WERI-Rb-1 (cell line): Measurements from ENCODE around the gene C2orf68.
"Not testable (repeated sequence)": the region's sequence is repeated elsewhere in the genome, so short reads cannot be mapped to it uniquely, and the experiment has no call there.

Source experiments
- DNase-seq: peaks from one replicate; pipeline ENCODE4 v3.0.0-alpha.2; 2020
- H3K27ac ChIP-seq: fragments of 250-450 bp; sonication (Bioruptor Pico); 2 replicates; pipeline ENCODE4 v1.5.1; 2020; ENCODE audit warnings: mild to moderate bottlenecking, moderate library complexity
- H3K27me3 ChIP-seq: fragments of 250-450 bp; sonication (Bioruptor Pico); 2 replicates; pipeline ENCODE4 v1.5.1; 2021; ENCODE audit warnings: mild to moderate bottlenecking, low read depth, moderate library complexity; ENCODE audit not compliant: insufficient read depth, severe bottlenecking
- H3K36me3 ChIP-seq: fragments of 250-450 bp; sonication (Bioruptor Pico); 2 replicates; pipeline ENCODE4 v1.5.1; 2020; ENCODE audit warnings: mild to moderate bottlenecking, moderate library complexity
- H3K4me3 ChIP-seq: 2 replicates; pipeline ENCODE4 v1.5.1; 2011; ENCODE audit warnings: low read depth, mild to moderate bottlenecking, control low read depth, low read length
- H3K9me3 ChIP-seq: fragments of 250-450 bp; sonication (Bioruptor Pico); 2 replicates; pipeline ENCODE4 v1.5.1; 2021; ENCODE audit warnings: mild to moderate bottlenecking, moderate library complexity; ENCODE audit not compliant: severe bottlenecking
- CTCF ChIP-seq: IDR thresholded peaks from 2 replicates; pipeline ENCODE4 v1.5.1; 2011; ENCODE audit warnings: low read depth, mild to moderate bottlenecking, control low read depth, inconsistent platforms, low read length

C2orf68 gene

GRCh38 chr2:85621338-85621737 lies 9.5 kb upstream of the C2orf68 start:
- no peak for TF ChIP-seq CTCF
- Histone ChIP-seq H3K27me3 (no peaks in the 10 kb centered on the region), H3K36me3 (peaks cover 83% of the 10 kb centered on the region), H3K9me3 (no peaks in the 10 kb centered on the region), H3K27ac (no peak overlapping the region), H3K4me3 (no peak overlapping the region)
- no peak for DNase-seq

- TF ChIP-seq CTCF, result no peak
- no peak for DNase-seq
- no peaks in the 10 kb centered on the region for H3K27me3 ChIP-seq
- H3K4me3 ChIP-seq, result no peak overlapping the region
- no peak overlapping the region for H3K27ac ChIP-seq
- no peaks in the 10 kb centered on the region for H3K9me3 ChIP-seq
- H3K36me3 ChIP-seq, result peaks cover 67% of the 10 kb centered on the region
Observed at GRCh38 chr2:85619617-85620016, 7.8 kb upstream of the C2orf68 start.

GRCh38 chr2:85617723-85618122 lies 5.9 kb upstream of the C2orf68 start:
- not testable (repeated sequence) for H3K9me3 ChIP-seq, H3K27me3 ChIP-seq, H3K27ac ChIP-seq, DNase-seq, H3K4me3 ChIP-seq
- H3K36me3 ChIP-seq, result peaks cover 51% of the 10 kb centered on the region

- H3K27me3 ChIP-seq, result no peaks in the 10 kb centered on the region
- no peak overlapping the region for H3K4me3 ChIP-seq
- no peak for TF ChIP-seq CTCF
- peaks cover 29% of the 10 kb centered on the region for H3K36me3 ChIP-seq
- no peaks in the 10 kb centered on the region for H3K9me3 ChIP-seq
- DNase-seq, result no peak
- peak overlapping the region; percentile 96 for H3K27ac ChIP-seq
Observed at GRCh38 chr2:85615413-85615728, 3.5 kb upstream of the C2orf68 start.

- not testable (repeated sequence) for H3K9me3 ChIP-seq, DNase-seq, H3K27me3 ChIP-seq, H3K27ac ChIP-seq, H3K4me3 ChIP-seq
- H3K36me3 ChIP-seq, result peaks cover 28% of the 10 kb centered on the region
Observed at GRCh38 chr2:85614757-85615156, 2.9 kb upstream of the C2orf68 start.

- peak; percentile 79 for DNase-seq
- no peaks in the 10 kb centered on the region for H3K9me3 ChIP-seq
- peaks cover 27% of the 10 kb centered on the region for H3K36me3 ChIP-seq
- H3K27me3 ChIP-seq, result no peaks in the 10 kb centered on the region
- H3K4me3 ChIP-seq, result no peak overlapping the region
- TF ChIP-seq CTCF, result no peak
- H3K27ac ChIP-seq, result no peak overlapping the region; the same call in 1 of the 2 replicates
Observed at GRCh38 chr2:85613717-85614515, 2.0 kb upstream of the C2orf68 start.

- Histone ChIP-seq H3K36me3 (peaks cover 25% of the 10 kb centered on the region), H3K27ac (peak overlapping the region; percentile 80), H3K4me3 (peak overlapping the region; percentile 64), H3K27me3 (no peaks in the 10 kb centered on the region), H3K9me3 (no peaks in the 10 kb centered on the region)
- no peak for TF ChIP-seq CTCF
- DNase-seq, result no peak
Observed at GRCh38 chr2:85611217-85611704, 605 bp downstream of the C2orf68 start.
